Loucy (cell line): ENCODE results near the gene IL24.

Experiments
- CTCF ChIP-seq: fragments of 200-600 bp; sonication (generic); conservative IDR thresholded peaks from 2 replicates; pipeline ENCODE4 v1.5.1; 2014; ENCODE audit warnings: mild to moderate bottlenecking, antibody characterized with exemption, low read length
- EZH2phosphoT487 ChIP-seq: fragments of 200-600 bp; IDR thresholded peaks from 2 replicates; pipeline ENCODE4 v1.6.1; 2018; ENCODE audit warnings: antibody characterized with exemption, mild to moderate bottlenecking, moderate library complexity, borderline replicate concordance

- no peak for TF ChIP-seq CTCF
- TF ChIP-seq EZH2phosphoT487: no peak
Measured at GRCh38 chr1:206880314-206880713, 16.9 kb upstream of the IL24 start.
